Effector memory CD4-positive, alpha-beta T cell (primary cell): ENCODE measurements around the gene PRR29.

Experiments
- DNase-seq, 3 donors: peaks; one replicate each; pipeline ENCODE4 v3.0.0-alpha.2; 2020
- H3K27ac ChIP-seq: 2 replicates; pipeline ENCODE4 v1.7.0; 2013; ENCODE audit warnings: mild to moderate bottlenecking, low read length, moderate library complexity; ENCODE audit not compliant: insufficient read depth, poor library complexity, severe bottlenecking
- H3K27me3 ChIP-seq: replicated peaks from 2 replicates; pipeline ENCODE4 v1.7.0; 2013; ENCODE audit warnings: mild to moderate bottlenecking, low read length; ENCODE audit not compliant: insufficient read depth, control insufficient read depth, poor library complexity, severe bottlenecking
- H3K36me3 ChIP-seq: 2 replicates; pipeline ENCODE4 v1.7.0; 2013; ENCODE audit warnings: mild to moderate bottlenecking, low read length, moderate library complexity; ENCODE audit not compliant: control insufficient read depth, insufficient read depth
- H3K4me1 ChIP-seq: 2 replicates; pipeline ENCODE4 v1.7.0; 2013; ENCODE audit warnings: low read length, mild to moderate bottlenecking; ENCODE audit not compliant: control insufficient read depth, insufficient read depth, poor library complexity, severe bottlenecking
- H3K4me3 ChIP-seq: 2 replicates; pipeline ENCODE4 v1.7.0; 2013; ENCODE audit warnings: low read length, low read depth, mild to moderate bottlenecking; ENCODE audit not compliant: insufficient read depth, poor library complexity, severe bottlenecking
- H3K9me3 ChIP-seq: 2 replicates; pipeline ENCODE4 v1.7.0; 2013; ENCODE audit warnings: mild to moderate bottlenecking, low read length, moderate library complexity; ENCODE audit not compliant: control insufficient read depth
- total RNA-seq, 3 donors: gene quantifications; one replicate each; lab custom pipeline; 2026; lab: John Stamatoyannopoulos, UW

Gene PRR29
- total RNA-seq = 1.6 to 3.5 (median 3.3) reads per million in 3 donors

DNA sequence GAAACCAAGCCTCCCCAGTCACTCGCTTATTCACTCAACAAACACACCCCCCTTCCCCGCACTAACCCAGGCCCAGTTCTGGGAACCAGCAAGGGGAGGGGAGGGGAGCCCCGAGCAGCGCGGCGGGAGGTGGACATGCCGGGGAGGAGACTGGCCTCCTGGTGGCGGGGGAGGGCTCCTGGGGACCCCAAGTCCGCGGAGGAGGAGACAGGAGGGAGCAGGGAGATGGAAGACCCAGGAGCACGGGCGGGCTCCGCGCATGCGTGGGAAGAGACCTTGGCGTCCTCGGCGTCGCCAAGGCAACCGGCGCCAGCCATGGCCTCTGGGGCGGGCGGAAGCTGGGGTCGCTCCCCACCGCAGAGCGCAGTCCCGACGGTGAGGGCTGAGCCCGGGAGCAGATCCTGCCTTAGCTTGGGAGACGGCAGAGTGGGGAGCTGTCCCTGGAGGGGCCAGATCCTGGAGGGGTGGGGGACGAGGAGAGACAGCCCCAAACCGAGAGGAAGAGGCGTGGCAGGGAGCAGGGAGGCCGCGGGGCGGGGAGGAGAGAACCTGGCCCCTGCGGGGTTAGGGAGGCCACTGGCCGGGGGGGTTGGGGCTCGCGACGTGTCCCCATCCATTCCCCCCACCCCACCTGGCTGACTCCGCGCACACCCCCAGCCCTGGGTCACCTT lies at the start of gene PRR29:
PRR29 (plus strand) TSS at position 302 of the 671 bp plus-strand sequence; CDS start at position 316, 14 bp downstream.
- DNase-seq = peak; percentile 61 to 74 (median 63)
- Histone ChIP-seq H3K9me3 (no peaks in the 10 kb centered on the region), H3K36me3 (peaks cover 17% of the 10 kb centered on the region), H3K4me1 (peaks cover 31% of the 10 kb centered on the region), H3K27ac (peak within 1 kb of the TSS; percentile 67), H3K4me3 (peak within 1 kb of the TSS; percentile 83), H3K27me3 (no peaks in the 10 kb centered on the region)

- Histone ChIP-seq H3K4me3 (no peak overlapping the region), H3K4me1 (peaks cover 20% of the 10 kb centered on the region)
- no peak for DNase-seq
Observed at GRCh38 chr17:63948521-63948920, 49.6 kb upstream of the PRR29 start.

DNA sequence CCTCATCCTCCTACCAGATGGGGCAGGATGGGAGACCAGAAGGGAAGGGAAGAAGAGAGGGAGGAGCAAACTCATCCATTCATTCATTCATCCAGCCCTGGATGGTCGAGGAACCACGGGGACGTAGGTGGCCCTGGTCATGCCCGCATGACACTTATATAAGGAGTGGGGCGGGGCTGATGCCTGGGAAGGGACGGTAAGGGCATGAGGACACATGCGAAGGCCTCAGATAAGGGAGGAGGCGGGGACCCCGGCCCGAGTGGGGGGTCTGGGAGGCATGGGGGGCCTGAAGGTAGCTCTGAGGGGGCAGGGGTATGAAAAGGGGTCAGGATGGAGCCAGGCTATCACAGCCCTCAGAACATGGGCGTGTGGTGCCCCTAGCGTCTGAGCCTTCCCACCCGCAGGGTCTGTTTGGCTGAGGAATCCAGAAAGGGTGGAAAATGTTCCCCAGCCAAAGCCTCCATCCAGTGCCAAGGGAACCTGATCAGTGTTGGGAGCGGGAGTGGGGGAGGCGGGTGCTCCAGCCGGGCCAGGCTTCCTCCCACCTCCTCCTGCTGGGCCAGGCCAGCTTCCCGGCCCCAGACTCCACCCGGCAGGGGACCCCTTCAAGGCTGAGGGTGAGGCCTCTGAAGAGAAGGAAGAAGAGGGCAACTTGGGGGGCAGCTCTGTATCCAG lies 48.4 kb upstream of the PRR29 start:
- H3K27ac ChIP-seq = no peak overlapping the region
- no peaks in the 10 kb centered on the region for H3K9me3 ChIP-seq
- H3K27me3 ChIP-seq = no peaks in the 10 kb centered on the region
- peaks cover 32% of the 10 kb centered on the region for H3K4me1 ChIP-seq
- no peak for DNase-seq
- no peak overlapping the region for H3K4me3 ChIP-seq
- no peaks in the 10 kb centered on the region for H3K36me3 ChIP-seq

More at GRCh38 chr17:63948521-63948920, 49.6 kb upstream of the PRR29 start:
- Histone ChIP-seq H3K9me3 (no peaks in the 10 kb centered on the region), H3K27ac (no peak overlapping the region), H3K27me3 (no peaks in the 10 kb centered on the region), H3K36me3 (no peaks in the 10 kb centered on the region)

DNA sequence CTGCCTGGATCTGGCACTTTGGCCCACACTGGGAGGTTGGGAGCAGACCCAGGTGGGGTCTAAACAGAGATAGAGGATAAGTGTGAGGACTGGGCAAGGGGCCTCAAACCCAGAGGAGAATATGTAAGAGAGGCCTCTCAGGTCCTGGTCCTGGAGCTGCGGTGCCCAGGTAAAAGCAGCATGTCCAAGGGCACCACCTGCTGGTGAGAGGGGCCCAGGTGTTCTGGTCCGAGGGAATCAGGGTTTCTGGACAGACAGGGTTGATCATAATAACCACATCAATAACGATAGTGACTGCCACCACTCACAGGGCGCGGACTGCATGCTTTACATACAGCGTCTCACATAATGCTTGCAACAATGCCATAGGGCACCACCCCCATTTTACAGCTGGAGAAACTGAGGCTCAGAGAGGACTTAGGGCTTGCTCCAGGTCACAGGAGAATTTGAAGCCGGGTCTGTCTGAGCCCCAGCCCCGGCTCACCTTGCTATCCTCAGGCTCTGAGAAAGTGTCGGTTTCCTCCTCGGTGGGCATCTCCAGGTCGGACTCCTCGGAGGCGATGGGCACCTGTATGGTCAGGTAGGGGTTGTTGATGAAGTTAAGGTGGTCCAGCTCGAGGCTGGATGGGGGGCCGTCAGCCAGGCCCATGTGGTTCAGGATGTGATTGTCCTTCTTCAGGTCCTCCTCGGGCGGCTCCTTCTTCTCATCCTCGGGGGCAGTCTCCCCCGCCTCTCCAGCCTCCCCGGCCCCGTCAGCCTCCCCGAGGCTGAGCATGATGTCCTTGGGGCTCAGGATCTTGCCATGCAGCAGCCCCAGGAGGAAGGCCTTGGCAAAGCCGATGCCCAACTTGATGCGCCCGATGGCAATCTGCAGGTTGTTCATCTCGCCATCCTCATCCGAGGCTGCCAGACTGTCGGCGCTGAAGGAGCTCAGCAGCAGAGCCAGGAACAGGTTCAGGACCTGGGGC lies 46.9 kb upstream of the PRR29 start:
- Histone ChIP-seq H3K27ac (no peak overlapping the region), H3K4me3 (no peak overlapping the region)
- no peak for DNase-seq

DNA sequence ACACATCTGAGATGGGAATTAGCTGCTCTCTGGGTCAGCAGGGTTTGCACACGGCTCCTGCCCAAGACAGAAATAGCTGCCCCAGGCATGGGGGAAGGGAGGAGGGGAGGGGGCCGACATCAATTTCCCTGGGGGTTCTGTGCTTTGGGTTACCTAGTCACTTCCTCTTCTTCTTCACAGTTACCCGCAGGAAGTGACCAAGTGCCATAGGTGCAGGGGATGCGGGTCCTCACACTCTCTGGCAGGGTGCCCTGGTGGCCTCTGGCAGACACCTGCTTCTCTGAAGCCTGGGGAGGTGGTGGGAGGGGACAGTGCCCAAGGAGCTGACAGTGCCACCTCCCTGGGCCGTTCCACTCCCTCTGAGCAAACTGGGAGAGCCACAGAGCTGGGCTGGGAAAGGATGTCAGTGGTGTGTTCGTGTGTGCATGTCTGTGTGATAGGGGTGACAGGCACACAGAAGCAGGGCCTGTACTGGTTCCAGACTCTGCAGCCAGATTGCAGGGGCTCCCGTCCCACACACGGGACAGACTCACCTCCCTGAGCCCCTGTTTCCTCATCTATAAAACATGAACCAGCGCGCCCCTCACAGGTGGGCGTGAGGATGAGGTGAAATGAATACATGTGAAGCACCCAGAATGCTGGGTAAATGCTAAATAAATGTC lies 43.6 kb upstream of the PRR29 start:
- Histone ChIP-seq H3K4me1 (peaks cover 13% of the 10 kb centered on the region), H3K9me3 (no peaks in the 10 kb centered on the region), H3K36me3 (no peaks in the 10 kb centered on the region), H3K27ac (peak overlapping the region; percentile 26), H3K4me3 (no peak overlapping the region), H3K27me3 (no peaks in the 10 kb centered on the region)
- DNase-seq = peak in 1 of 3 donors; percentile 11

More for the DNA sequence above, 46.9 kb upstream of the PRR29 start:
- H3K27me3 ChIP-seq = no peaks in the 10 kb centered on the region
- H3K4me1 ChIP-seq = peaks cover 23% of the 10 kb centered on the region
- H3K9me3 ChIP-seq = no peaks in the 10 kb centered on the region
- H3K36me3 ChIP-seq = no peaks in the 10 kb centered on the region

GRCh38 chr17:63955232-63955631 lies 42.9 kb upstream of the PRR29 start:
- H3K27ac ChIP-seq = no peak overlapping the region

GRCh38 chr17:63955791-63956190 lies 42.4 kb upstream of the PRR29 start:
- no peak for DNase-seq
- Histone ChIP-seq H3K36me3 (no peaks in the 10 kb centered on the region), H3K9me3 (no peaks in the 10 kb centered on the region), H3K27ac (no peak overlapping the region), H3K4me3 (no peak overlapping the region), H3K27me3 (no peaks in the 10 kb centered on the region), H3K4me1 (peaks cover 13% of the 10 kb centered on the region)

More at GRCh38 chr17:63955232-63955631, 42.9 kb upstream of the PRR29 start:
- no peak for DNase-seq
- Histone ChIP-seq H3K36me3 (no peaks in the 10 kb centered on the region), H3K4me3 (no peak overlapping the region), H3K27me3 (no peaks in the 10 kb centered on the region), H3K4me1 (peaks cover 13% of the 10 kb centered on the region), H3K9me3 (no peaks in the 10 kb centered on the region)

DNA sequence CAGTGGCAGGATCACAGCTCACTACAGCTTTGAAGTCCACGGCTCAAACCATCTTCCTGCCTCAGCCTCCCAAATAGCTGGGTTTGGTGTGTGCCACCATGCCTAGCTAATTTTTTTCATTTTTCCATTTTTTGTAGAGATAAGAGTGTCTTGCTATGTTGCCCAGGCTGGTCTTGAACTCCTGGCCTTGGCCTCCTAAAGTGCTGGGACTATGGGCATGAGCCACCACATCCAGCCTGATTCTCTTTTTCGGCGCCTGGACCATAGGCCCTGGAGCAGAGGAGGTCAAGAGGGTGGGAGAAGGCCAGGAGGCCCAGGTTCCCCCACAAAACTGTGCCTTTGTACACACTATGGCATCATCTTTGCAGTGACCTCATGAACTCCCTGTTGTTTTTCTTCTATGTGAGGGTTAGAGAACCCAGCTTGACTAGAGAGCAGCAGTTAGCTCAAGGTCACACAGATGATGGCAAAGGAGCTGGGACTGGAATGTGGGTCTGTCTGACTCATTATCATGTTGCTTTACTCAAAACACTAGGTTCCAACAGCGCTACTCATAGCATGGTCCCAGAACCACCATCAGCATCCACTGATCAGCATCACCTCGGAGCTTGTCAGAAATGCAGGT lies 41.7 kb upstream of the PRR29 start:
- Histone ChIP-seq H3K9me3 (no peaks in the 10 kb centered on the region), H3K36me3 (no peaks in the 10 kb centered on the region), H3K27me3 (no peaks in the 10 kb centered on the region), H3K27ac (no peak overlapping the region), H3K4me3 (no peak overlapping the region), H3K4me1 (peaks cover 16% of the 10 kb centered on the region)
- no peak for DNase-seq

DNA sequence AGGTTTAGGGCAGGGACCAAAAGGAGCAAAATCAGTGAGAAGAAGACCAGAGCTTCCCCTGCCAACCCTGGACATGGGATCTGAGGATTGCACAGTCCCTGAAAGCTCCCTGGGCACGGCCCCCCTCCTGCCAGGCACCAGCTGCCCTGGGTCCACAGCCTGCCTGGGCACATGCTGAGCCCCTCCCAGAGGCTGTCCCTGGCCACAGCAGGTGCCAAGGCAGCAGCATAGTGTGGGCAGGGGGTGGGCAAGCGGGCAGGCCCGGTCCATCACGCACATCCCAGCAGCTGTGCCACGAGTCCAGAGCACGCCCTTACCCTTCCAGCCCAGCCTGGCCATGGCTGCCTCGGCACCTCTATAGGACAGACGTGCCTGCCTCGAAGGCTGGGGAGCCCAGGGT lies 38.1 kb upstream of the PRR29 start:
- Histone ChIP-seq H3K4me1 (peaks cover 3% of the 10 kb centered on the region), H3K36me3 (no peaks in the 10 kb centered on the region), H3K9me3 (no peaks in the 10 kb centered on the region), H3K27ac (no peak overlapping the region), H3K27me3 (no peaks in the 10 kb centered on the region), H3K4me3 (no peak overlapping the region)
- DNase-seq = no peak
